ENCODE results near the gene CCL4L2.
"Not testable (repeated sequence)": the region's sequence is repeated elsewhere in the genome, so short reads cannot be mapped to it uniquely, and the experiment has no call there.

CCL4L2 gene

DNA sequence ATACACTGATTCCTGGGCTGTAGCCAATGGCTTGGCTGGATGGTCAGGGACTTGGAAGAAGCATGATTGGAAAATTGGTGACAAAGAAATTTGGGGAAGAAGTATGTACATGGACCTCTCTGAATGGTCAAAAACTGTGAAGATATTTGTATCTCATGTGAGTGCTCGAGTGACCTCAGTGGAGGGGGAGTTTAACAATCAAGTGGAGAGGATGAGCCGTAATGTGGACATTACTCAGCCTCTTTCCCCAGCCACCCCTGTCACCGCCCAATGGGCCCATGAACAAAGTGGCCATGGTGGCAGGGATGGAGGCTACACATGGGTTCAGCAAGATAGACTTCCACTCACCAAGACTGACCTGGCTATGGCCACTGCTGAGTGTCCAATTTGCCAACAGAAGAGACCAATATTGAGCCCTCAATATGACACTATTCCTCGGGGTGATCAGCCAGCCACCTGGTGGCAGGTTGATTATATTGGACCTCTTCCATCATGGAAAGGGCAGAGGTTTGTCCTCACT, 10.8 kb downstream of the CCL4L2 start:
- not testable (repeated sequence) for DNase-seq (ENCODE audit: low spot score)

DNA sequence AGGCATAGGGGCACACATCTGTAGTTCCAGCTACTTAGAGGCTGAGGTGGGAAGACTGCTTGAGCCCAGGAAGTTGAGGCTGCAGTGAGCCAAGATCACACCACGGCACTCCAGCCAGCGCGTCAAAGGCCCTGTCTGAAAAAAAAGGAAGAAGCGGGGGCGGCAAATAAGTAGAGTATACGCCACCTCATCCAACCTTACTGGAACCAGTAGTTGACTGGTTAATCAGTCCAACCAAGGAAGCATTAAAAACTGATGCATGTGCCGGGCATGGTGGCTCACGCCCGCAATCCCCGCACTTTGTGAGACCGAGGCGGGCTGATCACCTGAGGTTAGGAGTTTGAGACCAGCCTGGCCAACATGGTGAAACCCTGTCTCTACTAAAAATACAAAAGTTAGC, 12.1 kb downstream of the CCL4L2 start:
- DNase-seq (ENCODE audit: low spot score), result not testable (repeated sequence)

DNA sequence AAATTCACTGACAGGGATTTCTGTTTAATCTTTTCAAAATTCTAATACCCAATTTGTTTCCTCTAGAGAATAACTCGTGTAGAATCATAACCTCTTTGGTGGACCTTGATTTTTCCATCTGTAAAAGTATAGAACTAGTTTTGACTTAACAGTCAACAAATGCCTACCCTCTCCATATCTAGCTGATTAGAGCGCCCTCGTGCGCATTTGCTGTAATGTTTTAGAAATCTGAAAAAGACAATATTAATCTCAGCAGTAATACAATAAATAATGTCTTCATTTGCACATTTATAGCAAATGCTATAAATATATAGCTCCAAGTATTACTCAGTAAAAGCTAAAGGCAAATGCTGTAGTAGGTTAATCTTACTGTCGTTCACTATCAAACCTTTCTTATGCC, 18.8 kb downstream of the CCL4L2 start:
- DNase-seq (ENCODE audit: low spot score), result not testable (repeated sequence)

DNA sequence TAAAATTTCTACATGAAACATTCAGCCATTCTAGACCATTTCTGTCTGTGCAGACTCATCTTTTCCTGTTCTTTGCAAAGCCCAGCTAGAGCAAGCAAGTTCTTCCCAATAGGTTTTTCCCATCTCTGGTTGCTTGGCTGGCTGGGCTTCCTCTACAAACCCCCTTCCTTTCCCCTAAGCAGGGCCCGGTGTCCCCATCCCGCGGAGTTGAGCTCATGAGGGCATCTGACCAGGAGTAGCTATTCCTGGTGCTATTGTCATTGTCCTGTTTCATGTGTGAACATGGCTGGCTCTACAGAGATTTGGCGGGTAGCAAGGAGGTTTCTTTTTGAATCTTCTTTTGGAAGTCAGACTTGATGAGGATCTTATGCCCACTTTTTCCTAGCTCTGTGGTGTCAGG, 31.2 kb downstream of the CCL4L2 start:
- DNase-seq (ENCODE audit: low spot score), result not testable (repeated sequence)

All from HuH-7 (cell line).